Breast epithelium (tissue), 3 donors: ENCODE measurements around the gene RNF223.

ENCODE experiments used
- CTCF ChIP-seq, 3 donors: fragments of 450-650 bp; IDR thresholded peaks; one replicate each; pipeline ENCODE4 v1.5.1; 2016 to 2017; ENCODE audit warnings: antibody characterized with exemption in 3 of 3, mild to moderate bottlenecking in 3 of 3, moderate library complexity in 3 of 3
- POLR2A ChIP-seq: fragments of 450-650 bp; IDR thresholded peaks from one replicate; pipeline ENCODE4 v1.6.1; 2016; ENCODE audit warnings: antibody characterized with exemption, mild to moderate bottlenecking, moderate library complexity

- no peak for TF ChIP-seq CTCF (IDR thresholded peaks at IDR 0.05)
- no peak for TF ChIP-seq POLR2A
Observed at GRCh38 chr1:1061682-1062345, 12.3 kb downstream of the RNF223 start.
